Osteoblast (primary cell): ENCODE data around the gene TNFRSF14. TPM values are rescaled to one million over a fixed set of nuclear protein-coding genes. Genes with fewer than 3 reads are reported as not detected.
"Not testable (repeated sequence)": the region's sequence is repeated elsewhere in the genome, so short reads cannot be mapped to it uniquely, and the experiment has no call there.

Experiments used
- DNase-seq: peaks from one replicate; pipeline ENCODE4 v3.0.0; 2011; ENCODE audit warnings: low spot score, mixed read lengths; ENCODE audit not compliant: insufficient read length; ENCODE audit errors: missing footprints
- H2AFZ ChIP-seq: 2 replicates; pipeline ENCODE4 v1.6.0; 2011; ENCODE audit warnings: mild to moderate bottlenecking, low read length
- H3K27ac ChIP-seq: 2 replicates; pipeline ENCODE4 v1.5.1; 2011; ENCODE audit warnings: mild to moderate bottlenecking, low read depth, low read length, moderate library complexity
- H3K27me3 ChIP-seq: 2 replicates; pipeline ENCODE4 v1.6.0; 2012; ENCODE audit warnings: mild to moderate bottlenecking, control low read depth, inconsistent platforms, low read length, moderate library complexity; ENCODE audit not compliant: insufficient read depth
- H3K36me3 ChIP-seq: 2 replicates; pipeline ENCODE4 v1.5.1; 2011; ENCODE audit warnings: mild to moderate bottlenecking, low read length, control low read depth, moderate library complexity; ENCODE audit not compliant: insufficient read depth
- H3K4me1 ChIP-seq: 2 replicates; pipeline ENCODE4 v1.5.1; 2011; ENCODE audit warnings: mild to moderate bottlenecking, low read length, control low read depth, moderate library complexity; ENCODE audit not compliant: insufficient read depth
- H3K4me2 ChIP-seq: 2 replicates; pipeline ENCODE4 v1.6.0; 2011; ENCODE audit warnings: mild to moderate bottlenecking, low read length; ENCODE audit not compliant: insufficient read depth
- H3K4me3 ChIP-seq: fragments of 200-600 bp; sonication (generic); 3 replicates; pipeline ENCODE4 v1.5.1; 2012; ENCODE audit warnings: mild to moderate bottlenecking, low read length, inconsistent platforms; ENCODE audit not compliant: insufficient read depth
- H3K79me2 ChIP-seq: 2 replicates; pipeline ENCODE4 v1.6.0; 2012; ENCODE audit warnings: mild to moderate bottlenecking, low read length, control low read depth, inconsistent platforms; ENCODE audit not compliant: insufficient read depth
- H3K9me3 ChIP-seq: 2 replicates; pipeline ENCODE4 v1.5.1; 2011; ENCODE audit warnings: low read depth, low read length, control low read depth
- H4K20me1 ChIP-seq: 2 replicates; pipeline ENCODE4 v1.6.0; 2012; ENCODE audit warnings: mild to moderate bottlenecking, low read length, control low read depth; ENCODE audit not compliant: insufficient read depth
- CTCF ChIP-seq: IDR thresholded peaks from 2 replicates; pipeline ENCODE4 v1.5.1; 2011; ENCODE audit warnings: mild to moderate bottlenecking, low read depth, low read length, moderate library complexity; ENCODE audit errors: extremely low read depth
- total RNA-seq: library from RNA; depleted of rRNA; stranded (reverse); fragments of >200 nt; gene quantifications from 2 replicates; pipeline ENCODE4 v1.2.3, GENCODE V29; 2012

The TNFRSF14 gene
- total RNA-seq, 1 donor = 36.6 TPM

DNA sequence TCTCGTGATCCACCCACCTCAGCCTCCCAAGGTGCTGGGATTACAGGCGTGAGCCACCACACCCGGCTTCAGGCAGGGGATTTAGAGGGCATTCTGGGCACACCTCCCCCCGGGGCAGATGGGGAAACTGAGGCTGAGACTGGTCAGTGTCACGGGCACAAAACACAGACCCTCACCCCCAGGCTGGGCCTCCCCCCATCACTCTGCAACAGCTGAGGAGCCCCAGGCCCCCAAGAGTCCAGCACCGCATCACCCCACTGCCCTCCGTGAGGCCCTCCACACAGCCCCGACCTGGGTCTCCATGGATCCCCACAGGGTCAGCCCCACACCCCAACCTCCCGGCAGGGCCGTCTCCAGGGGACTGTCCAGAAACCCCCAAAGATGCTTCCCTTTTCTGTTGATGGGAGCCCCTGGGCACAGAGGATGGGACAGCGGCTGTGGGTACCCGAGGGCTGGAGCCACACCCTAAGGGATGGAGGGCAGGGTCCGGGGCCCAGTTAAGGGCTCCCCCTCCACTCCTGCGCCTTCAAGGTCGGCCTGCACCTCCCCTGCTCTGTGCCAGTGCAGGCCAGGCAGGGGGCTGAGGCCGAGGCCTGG is 11.0 kb downstream of the TNFRSF14 start:
- Histone ChIP-seq H3K4me1 (no peaks in the 10 kb centered on the region), H3K4me2 (no peak overlapping the region), H3K9me3 (no peaks in the 10 kb centered on the region), H3K27ac (no peak overlapping the region), H3K36me3 (no peaks in the 10 kb centered on the region), H3K27me3 (peaks cover 8% of the 10 kb centered on the region), H3K79me2 (no peaks in the 10 kb centered on the region), H4K20me1 (peaks cover 3% of the 10 kb centered on the region), H3K4me3 (no peak overlapping the region), H2AFZ (no peak overlapping the region)
- peak; percentile 46 for DNase-seq
- TF ChIP-seq CTCF = no peak

DNA sequence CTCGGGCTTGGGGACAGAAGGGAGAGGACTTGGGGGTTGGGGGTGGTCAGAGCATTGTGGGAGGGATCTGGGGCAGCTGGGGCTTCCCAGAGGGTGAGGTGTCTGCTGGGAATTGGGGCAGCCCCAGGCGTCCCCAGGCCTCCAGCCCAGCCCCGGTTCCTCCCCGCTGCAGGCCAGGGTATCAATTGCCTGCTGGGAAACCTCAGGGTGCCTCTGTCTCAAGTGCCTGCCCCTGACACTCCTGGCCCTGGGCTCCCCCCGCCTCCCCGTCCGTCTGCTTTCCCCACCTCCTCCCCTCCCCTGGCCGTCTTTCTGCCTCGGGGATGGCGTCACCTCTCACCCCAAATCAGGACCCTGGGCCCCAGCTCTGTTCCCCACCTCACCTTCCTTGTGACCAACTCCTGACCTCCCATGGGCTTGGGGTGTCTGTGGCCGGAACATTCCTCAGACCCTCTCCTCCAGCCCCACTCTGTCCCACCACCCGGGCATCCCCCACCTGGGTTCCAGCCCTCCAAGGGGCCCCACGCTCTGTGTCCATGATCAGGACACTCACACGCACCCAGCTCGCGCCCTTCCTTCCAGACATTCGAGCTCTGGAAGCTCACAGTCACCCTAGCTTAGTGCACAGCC is 12.1 kb downstream of the TNFRSF14 start:
- not testable (repeated sequence) for H4K20me1 ChIP-seq, H3K9me3 ChIP-seq, H3K4me3 ChIP-seq, H2AFZ ChIP-seq, DNase-seq, H3K4me1 ChIP-seq, H3K4me2 ChIP-seq, H3K36me3 ChIP-seq, H3K79me2 ChIP-seq, H3K27ac ChIP-seq
- H3K27me3 ChIP-seq = peaks cover 11% of the 10 kb centered on the region

- no peaks in the 10 kb centered on the region for H3K36me3 ChIP-seq
- H3K79me2 ChIP-seq = no peaks in the 10 kb centered on the region
- peak; percentile 30 for DNase-seq
- H3K4me3 ChIP-seq = no peak overlapping the region
- H3K27me3 ChIP-seq = peaks cover 11% of the 10 kb centered on the region
- H3K27ac ChIP-seq = no peak overlapping the region
- no peaks in the 10 kb centered on the region for H3K4me1 ChIP-seq
- TF ChIP-seq CTCF = no peak
- peaks cover 3% of the 10 kb centered on the region for H3K9me3 ChIP-seq
- no peak overlapping the region for H2AFZ ChIP-seq
- peaks cover 3% of the 10 kb centered on the region for H4K20me1 ChIP-seq
- H3K4me2 ChIP-seq = no peak overlapping the region
These were observed 12.9 kb downstream of the TNFRSF14 start for GRCh38 chr1:2569060-2569459.

GRCh38 chr1:2569703-2570102 is 13.5 kb downstream of the TNFRSF14 start:
- H3K4me1 ChIP-seq, H2AFZ ChIP-seq, H4K20me1 ChIP-seq, H3K79me2 ChIP-seq, H3K9me3 ChIP-seq, H3K4me2 ChIP-seq, H3K27ac ChIP-seq, H3K36me3 ChIP-seq, H3K4me3 ChIP-seq: not testable (repeated sequence)
- peaks cover 11% of the 10 kb centered on the region for H3K27me3 ChIP-seq
- peak; percentile 21 for DNase-seq

DNA sequence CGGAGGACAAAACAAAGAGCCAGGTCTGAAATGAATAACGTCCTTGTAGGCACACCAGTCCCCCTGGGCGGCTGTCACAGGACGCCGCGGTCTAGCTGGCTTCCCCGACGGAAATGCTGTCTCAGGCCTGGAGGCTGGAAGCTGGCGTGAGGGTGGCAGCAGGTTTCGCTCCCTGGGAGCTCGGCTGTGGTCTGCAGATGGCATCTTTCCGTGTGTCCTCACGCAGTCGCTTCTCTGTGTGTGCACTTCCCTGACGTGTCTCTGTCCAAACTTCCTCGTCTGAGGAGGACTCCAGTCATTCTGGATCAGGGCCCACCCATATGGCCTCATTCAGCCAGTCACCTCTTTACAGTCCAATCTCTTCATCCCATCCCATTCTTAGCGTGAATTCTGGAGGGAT is 14.2 kb downstream of the TNFRSF14 start:
- Histone ChIP-seq H3K4me3 (no peak overlapping the region), H3K27me3 (peaks cover 8% of the 10 kb centered on the region)

More for the DNA sequence above, 14.2 kb downstream of the TNFRSF14 start:
- H3K27ac ChIP-seq = no peak overlapping the region
- H3K4me1 ChIP-seq = no peaks in the 10 kb centered on the region
- H2AFZ ChIP-seq = no peak overlapping the region
- H3K36me3 ChIP-seq = no peaks in the 10 kb centered on the region
- H3K4me2 ChIP-seq = no peak overlapping the region
- no peaks in the 10 kb centered on the region for H3K79me2 ChIP-seq
- TF ChIP-seq CTCF = no peak
- peaks cover 3% of the 10 kb centered on the region for H3K9me3 ChIP-seq
- peak; percentile 80 for DNase-seq
- no peaks in the 10 kb centered on the region for H4K20me1 ChIP-seq
